Ovary (tissue), 3 donors: Measurements from ENCODE around the gene TMEM145.

Experiments used
- CTCF ChIP-seq, 3 donors: fragments of 450-650 bp in 2 of 3; fragments of 200-600 bp in 1 of 3; IDR thresholded peaks; one replicate each; pipeline versions ENCODE4 v1.5.1 to v1.8.0; 2016 to 2022; ENCODE audit warnings: antibody characterized with exemption in 3 of 3, mild to moderate bottlenecking in 1 of 3
- EP300 ChIP-seq: sonication (generic); formaldehyde crosslinking; IDR thresholded peaks from one replicate; pipeline ENCODE4 v1.6.1; 2017; ENCODE audit warnings: antibody characterized with exemption
- POLR2A ChIP-seq: fragments of 450-650 bp; IDR thresholded peaks from one replicate; pipeline ENCODE4 v1.6.1; 2017; ENCODE audit warnings: antibody characterized with exemption, mild to moderate bottlenecking, moderate library complexity
- donor health status: DM: no; HTN: no; CAD: no.

- TF ChIP-seq CTCF (IDR thresholded peaks at IDR 0.05) (no peak), POLR2A (no peak), EP300 (no peak)
Measured at GRCh38 chr19:42270346-42271044, 42.6 kb upstream of the TMEM145 start.
